ENCODE results near the gene ZNF646. TPM values are rescaled to one million over a fixed set of nuclear protein-coding genes. Genes with fewer than 3 reads are reported as not detected.

The ZNF646 gene
- total and polyA plus RNA-seq, 2 of the 13 experiments (the other 11 are each of a cell fraction or from before 2014, with no cell fraction given), result 3.4 to 10.9 TPM

DNA sequence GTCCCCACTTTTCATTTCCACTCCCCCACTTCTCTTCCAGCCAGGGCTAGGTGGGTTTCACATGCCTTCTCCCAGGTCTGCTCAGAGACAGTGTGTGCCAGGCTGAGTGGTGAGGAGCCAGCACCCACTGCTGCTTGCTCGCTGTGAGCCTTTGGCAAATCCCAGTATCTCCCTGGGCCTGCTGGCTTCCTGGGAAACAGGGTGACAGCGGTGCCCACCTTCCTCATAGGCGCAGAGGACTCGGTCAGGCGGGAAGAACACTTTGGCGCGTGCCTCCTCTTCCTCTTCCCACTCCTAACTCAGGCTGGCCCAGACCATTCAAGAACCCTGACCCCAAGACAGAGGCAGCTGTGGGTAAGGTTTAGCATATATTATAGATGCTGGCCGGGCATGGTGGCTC lies 15.0 kb downstream of the ZNF646 start:
- intact Hi-C loops (cut with micrococcal nuclease; ENCODE audit: unreplicated experiment), result no loop called here
- H3K27me3 ChIP-seq (ENCODE audit: control insufficient read depth in 1 of 2, insufficient read depth in 2 of 2, low read length in 2 of 2), result no peaks in the 10 kb centered on the region; a peak in 1 of 5 replicates
- H3K27ac ChIP-seq (ENCODE audit: extremely low read length, insufficient read depth, low read length), result no peak overlapping the region
- in situ Hi-C loops (cut with HindIII; ENCODE audit: extremely low pct_ligation_motif_present, low pct_unique_long_range_greater_than_20kb), result no loop called here
- ChIA-PET CTCF (ENCODE audit: low intra/inter-chr PET ratio, low total read pairs) (no interaction called here), POLR2A (no interaction called here)
- no peaks in the 10 kb centered on the region for H3K9me3 ChIP-seq (ENCODE audit: low read length)
- H3K4me1 ChIP-seq (ENCODE audit: insufficient read depth, low read length), result peaks cover 14% of the 10 kb centered on the region
- peaks cover 12% of the 10 kb centered on the region for H4K20me1 ChIP-seq (ENCODE audit: insufficient read depth, low read length)
- DNase-seq (ENCODE audit: low spot score) (no peak), ATAC-seq (no peak), FAIRE-seq (no peak)
- BruUV-seq (replicated peaks), result no TSS peak
- H3K4me2 ChIP-seq (ENCODE audit: low read depth, low read length), result no peak overlapping the region
- H3K9ac ChIP-seq (ENCODE audit: insufficient read depth, low read depth, low read length), result no peak overlapping the region
- 99% methylated on average over 8 of the region's 8 CpGs for WGBS (ENCODE audit: low lambda C conversion rate)
- no peak overlapping the region for H2AFZ ChIP-seq (ENCODE audit: low read length)
- peaks cover 13 to 32% of the 10 kb centered on the region in 2 experiments for H3K36me3 ChIP-seq (replicated peaks in 1 of 2; ENCODE audit: control insufficient read depth in 1 of 2, insufficient read depth in 2 of 2, low read length in 2 of 2)
- peaks cover 31% of the 10 kb centered on the region for H3K79me2 ChIP-seq (ENCODE audit: insufficient read depth, low read length)
- H3K4me3 ChIP-seq (replicated peaks in 1 of 3; ENCODE audit: insufficient read depth in 1 of 3, low read depth in 2 of 3, low read length in 3 of 3), result no peak overlapping the region
- 0 out of 2 replicates have a peak, but pooled peaks have one; percentile 32 for TF ChIP-seq ZNF891 (CRISPR knock-in tag; IDR thresholded peaks at IDR 0.05)
- TF ChIP-seq ARNTL (CRISPR knock-in tag; IDR thresholded peaks at IDR 0.05), result no peak
- TF ChIP-seq RBM22 (optimal IDR thresholded peaks at IDR 0.05; ENCODE audit: low read length), result peak; percentile 35

DNA sequence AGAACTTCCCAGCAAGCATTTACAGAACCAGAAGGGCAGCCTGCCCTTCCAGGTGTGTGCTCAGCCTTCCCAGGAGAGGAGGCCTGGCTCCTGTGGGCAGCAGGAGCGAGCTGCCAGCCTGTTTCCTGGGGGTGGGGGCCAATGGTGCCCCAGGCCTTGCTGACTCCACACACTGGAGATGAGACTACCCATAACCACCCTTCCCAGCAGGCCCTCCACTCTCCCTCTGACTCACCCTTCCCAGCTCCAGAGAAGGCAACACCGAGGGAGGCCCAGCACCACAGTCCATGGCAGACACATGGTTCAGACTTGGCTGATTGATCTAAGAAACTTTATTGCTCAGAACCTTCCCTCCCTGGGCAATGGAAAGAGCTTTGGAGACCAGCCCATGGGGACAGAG lies 16.3 kb downstream of the ZNF646 start:
- BruUV-seq (replicated peaks), result no TSS peak

More for the DNA sequence above, 16.3 kb downstream of the ZNF646 start:
- Histone ChIP-seq H3K4me2 (ENCODE audit: low read depth, low read length) (no peak overlapping the region), H3K79me2 (ENCODE audit: insufficient read depth, low read length) (peaks cover 33% of the 10 kb centered on the region), H3K9ac (ENCODE audit: insufficient read depth, low read depth, low read length) (no peak overlapping the region), H3K27ac (ENCODE audit: extremely low read length, insufficient read depth, low read length) (no peak overlapping the region), H3K27me3 (ENCODE audit: control insufficient read depth in 1 of 2, insufficient read depth in 2 of 2, low read length in 2 of 2) (no peaks in the 10 kb centered on the region; a peak in 1 of 5 replicates), H3K4me3 (replicated peaks in 1 of 3; ENCODE audit: insufficient read depth in 1 of 3, low read depth in 2 of 3, low read length in 3 of 3) (no peak overlapping the region), H3K36me3 (replicated peaks in 1 of 2; ENCODE audit: control insufficient read depth in 1 of 2, insufficient read depth in 2 of 2, low read length in 2 of 2) (peaks cover 13 to 32% of the 10 kb centered on the region in 2 experiments), H4K20me1 (ENCODE audit: insufficient read depth, low read length) (peaks cover 12% of the 10 kb centered on the region), H3K4me1 (ENCODE audit: insufficient read depth, low read length) (peaks cover 20% of the 10 kb centered on the region), H3K9me3 (ENCODE audit: low read length) (no peaks in the 10 kb centered on the region), H2AFZ (ENCODE audit: low read length) (no peak overlapping the region)
- TF ChIP-seq AGO2 (optimal IDR thresholded peaks at IDR 0.05; ENCODE audit: low read depth, low read length) (no peak), PAF1 (CRISPR knock-in tag; IDR thresholded peaks at IDR 0.05) (0 out of 2 replicates have a peak, but pooled peaks have one; percentile 46), DNMT3B (CRISPR knock-in tag; conservative IDR thresholded peaks at IDR 0.05) (no peak), ZNF773 (CRISPR knock-in tag; IDR thresholded peaks at IDR 0.05; ENCODE audit: borderline replicate concordance) (no peak)
- TF ChIP-seq, protein P1, sequence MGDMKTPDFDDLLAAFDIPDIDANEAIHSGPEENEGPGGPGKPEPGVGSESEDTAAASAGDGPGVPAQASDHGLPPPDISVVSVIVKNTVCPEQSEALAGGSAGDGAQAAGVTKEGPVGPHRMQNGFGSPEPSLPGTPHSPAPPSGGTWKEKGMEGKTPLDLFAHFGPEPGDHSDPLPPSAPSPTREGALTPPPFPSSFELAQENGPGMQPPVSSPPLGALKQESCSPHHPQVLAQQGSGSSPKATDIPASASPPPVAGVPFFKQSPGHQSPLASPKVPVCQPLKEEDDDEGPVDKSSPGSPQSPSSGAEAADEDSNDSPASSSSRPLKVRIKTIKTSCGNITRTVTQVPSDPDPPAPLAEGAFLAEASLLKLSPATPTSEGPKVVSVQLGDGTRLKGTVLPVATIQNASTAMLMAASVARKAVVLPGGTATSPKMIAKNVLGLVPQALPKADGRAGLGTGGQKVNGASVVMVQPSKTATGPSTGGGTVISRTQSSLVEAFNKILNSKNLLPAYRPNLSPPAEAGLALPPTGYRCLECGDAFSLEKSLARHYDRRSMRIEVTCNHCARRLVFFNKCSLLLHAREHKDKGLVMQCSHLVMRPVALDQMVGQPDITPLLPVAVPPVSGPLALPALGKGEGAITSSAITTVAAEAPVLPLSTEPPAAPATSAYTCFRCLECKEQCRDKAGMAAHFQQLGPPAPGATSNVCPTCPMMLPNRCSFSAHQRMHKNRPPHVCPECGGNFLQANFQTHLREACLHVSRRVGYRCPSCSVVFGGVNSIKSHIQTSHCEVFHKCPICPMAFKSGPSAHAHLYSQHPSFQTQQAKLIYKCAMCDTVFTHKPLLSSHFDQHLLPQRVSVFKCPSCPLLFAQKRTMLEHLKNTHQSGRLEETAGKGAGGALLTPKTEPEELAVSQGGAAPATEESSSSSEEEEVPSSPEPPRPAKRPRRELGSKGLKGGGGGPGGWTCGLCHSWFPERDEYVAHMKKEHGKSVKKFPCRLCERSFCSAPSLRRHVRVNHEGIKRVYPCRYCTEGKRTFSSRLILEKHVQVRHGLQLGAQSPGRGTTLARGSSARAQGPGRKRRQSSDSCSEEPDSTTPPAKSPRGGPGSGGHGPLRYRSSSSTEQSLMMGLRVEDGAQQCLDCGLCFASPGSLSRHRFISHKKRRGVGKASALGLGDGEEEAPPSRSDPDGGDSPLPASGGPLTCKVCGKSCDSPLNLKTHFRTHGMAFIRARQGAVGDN (CRISPR knock-in tag; IDR thresholded peaks at IDR 0.05), result peak; percentile 28; the same call in 1 of the 2 replicates
- WGBS (ENCODE audit: low lambda C conversion rate), result 90% methylated on average over 2 of the region's 2 CpGs
- POLR2A ChIA-PET, result interaction anchor here (0.6 kb wide), 1 partner anchor 130 kb away, joined by 3 read pairs; no protein-coding TSS in a partner anchor
- FAIRE-seq (no peak), ATAC-seq (no peak), DNase-seq (ENCODE audit: low spot score) (no peak)
- intact Hi-C loops (cut with micrococcal nuclease; ENCODE audit: unreplicated experiment) (loop anchor here (10.0 kb wide), 1 partner anchor 136 kb away; the partner anchor contains the start of gene SETD1A), in situ Hi-C loops (cut with HindIII; ENCODE audit: extremely low pct_ligation_motif_present, low pct_unique_long_range_greater_than_20kb) (no loop called here)
- CTCF ChIA-PET (ENCODE audit: low intra/inter-chr PET ratio, low total read pairs), result no interaction called here
